A549 (cell line): ENCODE data around the gene SLC14A1. TPM values are rescaled to one million over a fixed set of nuclear protein-coding genes. Genes with fewer than 3 reads are reported as not detected.

Experiments
- ATAC-seq, 2 experiments: fragments of 200-7000 bp in 1 of 2; fragments of >200 bp in 1 of 2; cut with Nextera tagmentation in 1 of 2; cut with Tn5 transposase in 1 of 2; 3 replicates each; pipeline versions ENCODE4 v1.8.0 to v1.9.1; 2018 to 2020; ENCODE audit warnings: mild to moderate bottlenecking in 1 of 2, moderate library complexity in 1 of 2
- CTCF ChIA-PET: fragments of 300-600 bp; sonication (Branson Sonifier 250); formaldehyde crosslinking; extraction: SDS; loops from one replicate; lab custom pipeline; 2021; ENCODE audit warnings: antibody characterized with exemption, inconsistent platforms; lab: Yijun Ruan, JAX
- POLR2A ChIA-PET: fragments of 350-600 bp; formaldehyde crosslinking; extraction: SDS; loops from one replicate; lab custom pipeline; 2021; ENCODE audit warnings: antibody characterized with exemption, inconsistent platforms; lab: Yijun Ruan, JAX
- DNase-seq, 2 experiments: peaks; one replicate each; pipeline versions ENCODE4 v3.0.0 to v3.0.0-alpha.2; 2011 to 2016; ENCODE audit warnings: low read depth in 1 of 2, low spot score in 1 of 2
- FAIRE-seq: peaks from 2 replicates; lab custom pipeline; 2011; peaks lifted over from hg19 to GRCh38; lab: Jason Lieb, UNC
- H3K27ac ChIP-seq, 2 experiments: fragments of >200 bp; sonication (Bioruptor Twin); formaldehyde crosslinking; 3 replicates each; pipeline ENCODE4 v1.5.1; 2016 to 2017
- H3K4me1 ChIP-seq: fragments of >200 bp; sonication (Bioruptor Twin); formaldehyde crosslinking; 3 replicates; pipeline ENCODE4 v1.6.1; 2016
- H3K4me2 ChIP-seq: fragments of >200 bp; sonication (Bioruptor Twin); formaldehyde crosslinking; 3 replicates; pipeline ENCODE4 v1.6.1; 2016
- H3K4me3 ChIP-seq: fragments of >200 bp; sonication (Bioruptor Twin); formaldehyde crosslinking; 3 replicates; pipeline ENCODE4 v1.5.1; 2016
- H3K9me3 ChIP-seq: fragments of >200 bp; sonication (Bioruptor Twin); formaldehyde crosslinking; 3 replicates; pipeline ENCODE4 v1.6.1; 2016
- CEBPB ChIP-seq, 2 experiments: fragments of >200 bp in 1 of 2; sonication (Bioruptor Twin) in 1 of 2; formaldehyde crosslinking in 1 of 2; IDR thresholded peaks; 2 replicates each; pipeline ENCODE4 v1.6.1; 2012 to 2016
- CHD2 ChIP-seq: fragments of 150-350 bp; IDR thresholded peaks from 2 replicates; pipeline ENCODE4 v1.6.1; 2014; ENCODE audit warnings: low read length; ENCODE audit not compliant: partially characterized antibody
- CHD4 ChIP-seq: fragments of 200-600 bp; sonication (generic); IDR thresholded peaks from 2 replicates; pipeline ENCODE4 v1.6.1; 2016; ENCODE audit warnings: antibody characterized with exemption, mild to moderate bottlenecking, borderline replicate concordance
- EHF ChIP-seq: fragments of 250-450 bp; sonication (Bioruptor Pico); IDR thresholded peaks from 2 replicates; pipeline ENCODE4 v1.5.0; 2020; ENCODE audit warnings: mild to moderate bottlenecking
- EHMT2 ChIP-seq: fragments of 200-600 bp; sonication (generic); IDR thresholded peaks from 2 replicates; pipeline ENCODE4 v1.6.1; 2016; ENCODE audit warnings: antibody characterized with exemption, low read depth, mild to moderate bottlenecking, moderate library complexity
- EP300 ChIP-seq, 2 experiments: fragments of >200 bp; sonication (Bioruptor Twin); formaldehyde crosslinking; IDR thresholded peaks; 2 replicates in 1 of 2; 3 replicates in 1 of 2; pipeline ENCODE4 v1.6.1; 2016 to 2017
- ESRRA ChIP-seq: fragments of 150-350 bp; IDR thresholded peaks from 2 replicates; pipeline ENCODE4 v1.6.1; 2014; ENCODE audit warnings: mild to moderate bottlenecking, low read length, borderline replicate concordance
- FOSB ChIP-seq: fragments of 250-450 bp; sonication (Bioruptor Pico); IDR thresholded peaks from 2 replicates; pipeline ENCODE4 v1.5.0; 2020; ENCODE audit warnings: mild to moderate bottlenecking, moderate library complexity
- GATA3 ChIP-seq: IDR thresholded peaks from 2 replicates; pipeline ENCODE4 v1.6.1; 2012; ENCODE audit warnings: borderline replicate concordance
- MAZ ChIP-seq: fragments of 150-350 bp; IDR thresholded peaks from 2 replicates; pipeline ENCODE4 v1.6.1; 2014; ENCODE audit warnings: antibody characterized with exemption, low read depth, low read length, borderline replicate concordance
- MYC ChIP-seq: IDR thresholded peaks from 2 replicates; pipeline ENCODE4 v1.6.1; 2012; ENCODE audit warnings: mild to moderate bottlenecking, inconsistent platforms, low read length, improper control_type of control experiment, borderline replicate concordance
- NFE2L2 ChIP-seq: fragments of 150-350 bp; conservative IDR thresholded peaks from 2 replicates; pipeline ENCODE4 v1.6.1; 2014; ENCODE audit warnings: low read length
- NR3C1 ChIP-seq: fragments of >200 bp; sonication (Bioruptor Twin); formaldehyde crosslinking; IDR thresholded peaks from 3 replicates; pipeline ENCODE4 v1.6.1; 2017
- POLR2A ChIP-seq: IDR thresholded peaks from 2 replicates; pipeline ENCODE4 v1.6.1; 2012; ENCODE audit warnings: mild to moderate bottlenecking, low read length
- POLR2AphosphoS2 ChIP-seq: conservative IDR thresholded peaks from 2 replicates; pipeline ENCODE4 v1.6.1; 2012; ENCODE audit warnings: low read length, improper control_type of control experiment, inconsistent platforms
- RAD21 ChIP-seq, 2 experiments: fragments of >200 bp in 1 of 2; sonication (Bioruptor Twin) in 1 of 2; formaldehyde crosslinking in 1 of 2; IDR thresholded peaks in 1 of 2; conservative IDR thresholded peaks in 1 of 2; 2 replicates in 1 of 2; 3 replicates in 1 of 2; pipeline ENCODE4 v1.6.1; 2012 to 2018; ENCODE audit warnings: inconsistent platforms in 1 of 2
- RNF2 ChIP-seq: fragments of 200-600 bp; sonication (generic); IDR thresholded peaks from 2 replicates; pipeline ENCODE4 v1.6.1; 2016; ENCODE audit warnings: low read depth, mild to moderate bottlenecking, antibody characterized with exemption, moderate library complexity, borderline replicate concordance
- SMC3 ChIP-seq: fragments of >200 bp; sonication (Bioruptor Twin); formaldehyde crosslinking; IDR thresholded peaks from 3 replicates; pipeline ENCODE4 v1.6.1; 2018; ENCODE audit warnings: inconsistent platforms
- TFCP2L1 ChIP-seq: fragments of 250-450 bp; sonication (Bioruptor Pico); IDR thresholded peaks from 2 replicates; pipeline ENCODE4 v1.5.0; 2021; ENCODE audit warnings: mild to moderate bottlenecking
- ZFP36 ChIP-seq: fragments of 450-650 bp; IDR thresholded peaks from 2 replicates; pipeline ENCODE4 v1.6.1; 2014; ENCODE audit warnings: borderline replicate concordance; ENCODE audit not compliant: partially characterized antibody
- ZNF302 ChIP-seq: fragments of 250-450 bp; sonication (Bioruptor Pico); IDR thresholded peaks from 2 replicates; pipeline ENCODE4 v1.9.0; 2021; ENCODE audit warnings: inconsistent platforms, mild to moderate bottlenecking, moderate library complexity
- ZSCAN20 ChIP-seq: fragments of 250-450 bp; sonication (Bioruptor Pico); IDR thresholded peaks from 2 replicates; pipeline ENCODE4 v1.8.0; 2022; ENCODE audit warnings: mild to moderate bottlenecking, moderate library complexity
- WGBS: methylation state at CpG from one replicate; pipeline ENCODE4 v1.1.6; 2017; ENCODE audit errors: missing lambda C conversion rate; 5-methylcytosine and 5-hydroxymethylcytosine counted together
- polyA plus RNA-seq, 4 experiments: library from polyadenylated mRNA; depleted of rRNA in 3 of 4; stranded (reverse); fragments of >200 nt; fragmentation: RNase III in 1 of 4; extraction: RNeasy Plus Mini Kit Qiagen cat#74134 plus additional on column Dnase treatment in 1 of 4; gene quantifications; 2 replicates in 3 of 4; 3 replicates in 1 of 4; pipeline ENCODE4 v1.2.3, GENCODE V29; 2011 to 2017
- TF ChIP-seq, protein P1 (sequence below): IDR thresholded peaks from 2 replicates; pipeline ENCODE4 v1.6.1; 2012
- TF ChIP-seq, protein P2 (sequence below): fragments of 450-650 bp; IDR thresholded peaks from 2 replicates; pipeline ENCODE4 v1.6.1; 2014; ENCODE audit warnings: antibody characterized with exemption
- TF ChIP-seq, protein P3 (sequence below): fragments of >200 bp; sonication (Bioruptor Twin); formaldehyde crosslinking; IDR thresholded peaks from 3 replicates; pipeline ENCODE4 v1.6.1; 2016
- TF ChIP-seq, protein P4 (sequence below): IDR thresholded peaks from 2 replicates; pipeline ENCODE4 v1.6.1; 2012; ENCODE audit warnings: low read depth, borderline replicate concordance
- TF ChIP-seq, protein P5 (sequence below): fragments of 150-350 bp; IDR thresholded peaks from 2 replicates; pipeline ENCODE4 v1.6.1; 2014; ENCODE audit warnings: low read depth, mild to moderate bottlenecking, low read length

The SLC14A1 gene
- polyA plus RNA-seq, 2 of the 4 experiments (the other 2 are of a cell fraction) = 0.23 TPM; not detected in 1

DNA sequence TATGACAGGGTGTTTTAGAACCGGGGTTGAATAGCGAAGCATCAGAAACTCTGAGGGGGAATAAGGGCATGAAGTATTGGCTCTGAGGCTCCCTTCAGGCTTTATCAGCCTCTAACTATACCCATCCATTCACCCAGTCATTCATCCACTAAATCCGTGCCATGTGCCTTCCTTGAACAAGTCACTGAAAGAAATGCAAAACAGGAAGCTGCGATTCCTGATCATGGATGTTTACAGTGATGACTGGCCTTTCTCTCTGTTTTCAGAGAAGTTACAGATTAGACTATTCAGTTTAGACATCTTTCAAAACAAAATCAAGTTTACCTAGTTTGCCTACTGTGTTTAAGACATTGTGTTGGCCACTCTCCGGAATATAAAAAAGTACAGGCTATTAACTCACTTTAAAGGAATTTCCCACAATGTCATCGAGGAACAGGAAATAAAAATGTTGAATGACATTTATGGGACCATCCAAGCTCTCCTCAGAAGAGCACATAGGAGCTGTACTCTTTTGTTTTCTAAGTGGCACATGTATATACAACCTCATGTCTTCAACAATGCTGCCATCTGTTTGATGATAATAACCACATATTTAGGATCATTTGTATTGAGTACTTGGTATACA is 43.8 kb upstream of the SLC14A1 start:
- 35% methylated on average over 6 of the region's 6 CpGs for WGBS
- Histone ChIP-seq H3K4me2 (no peak overlapping the region), H3K9me3 (no peaks in the 10 kb centered on the region), H3K27ac (no peak overlapping the region)
- no peak for FAIRE-seq
- ATAC-seq = no peak
- TF ChIP-seq, protein P1, sequence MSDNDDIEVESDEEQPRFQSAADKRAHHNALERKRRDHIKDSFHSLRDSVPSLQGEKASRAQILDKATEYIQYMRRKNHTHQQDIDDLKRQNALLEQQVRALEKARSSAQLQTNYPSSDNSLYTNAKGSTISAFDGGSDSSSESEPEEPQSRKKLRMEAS = no peak
- TF ChIP-seq POLR2A = no peak
- TF ChIP-seq MYC = no peak
- TF ChIP-seq FOSB = no peak
- TF ChIP-seq ESRRA = no peak
- no peak for TF ChIP-seq EP300 (IDR thresholded peaks at IDR 0.05)
- TF ChIP-seq NR3C1 = no peak
- no peak for TF ChIP-seq SMC3
- no peak for TF ChIP-seq CHD2
- no peak for TF ChIP-seq EHF (CRISPR knock-in tag)
- TF ChIP-seq RNF2 = no peak
- TF ChIP-seq CEBPB (IDR thresholded peaks at IDR 0.05) = no peak
- TF ChIP-seq MAZ = no peak
- no peak for TF ChIP-seq NFE2L2
- TF ChIP-seq, all 56 proteins: peak for 0
- CTCF ChIA-PET = interaction anchor here (0.6 to 1.8 kb wide), 2 partner anchors 15 to 31 kb away, joined by 3 to 9 read pairs; no protein-coding TSS in a partner anchor
- no peak for DNase-seq
- Histone ChIP-seq H3K4me3 (no peak overlapping the region), H3K4me1 (no peaks in the 10 kb centered on the region)
- POLR2A ChIA-PET = no interaction called here

DNA sequence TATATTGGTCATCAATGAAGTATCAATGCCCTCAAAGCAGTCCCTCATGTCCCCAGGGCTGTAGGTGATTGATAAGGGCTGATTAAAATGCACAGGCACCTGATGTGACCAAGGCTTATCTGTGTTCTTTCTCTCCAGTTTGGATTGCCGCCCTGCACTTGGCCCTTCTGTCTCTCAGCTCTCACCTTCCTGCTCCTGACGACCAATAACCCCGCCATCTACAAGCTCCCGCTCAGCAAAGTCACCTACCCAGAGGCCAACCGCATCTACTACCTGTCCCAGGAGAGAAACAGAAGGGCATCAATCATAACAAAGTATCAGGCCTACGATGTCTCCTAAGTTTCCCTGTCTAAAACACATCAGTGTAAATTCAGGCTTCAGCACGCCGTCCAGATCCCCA is 41.8 kb upstream of the SLC14A1 start:
- FAIRE-seq (no peak), DNase-seq (no peak), ATAC-seq (no peak)
- ChIA-PET CTCF (interaction anchor here (1.3 to 1.8 kb wide), 5 partner anchors 10 to 228 kb away, joined by 3 to 4 read pairs (median 3); no protein-coding TSS in a partner anchor), POLR2A (no interaction called here)
- H3K27ac ChIP-seq = no peak overlapping the region
- TF ChIP-seq, protein P2, sequence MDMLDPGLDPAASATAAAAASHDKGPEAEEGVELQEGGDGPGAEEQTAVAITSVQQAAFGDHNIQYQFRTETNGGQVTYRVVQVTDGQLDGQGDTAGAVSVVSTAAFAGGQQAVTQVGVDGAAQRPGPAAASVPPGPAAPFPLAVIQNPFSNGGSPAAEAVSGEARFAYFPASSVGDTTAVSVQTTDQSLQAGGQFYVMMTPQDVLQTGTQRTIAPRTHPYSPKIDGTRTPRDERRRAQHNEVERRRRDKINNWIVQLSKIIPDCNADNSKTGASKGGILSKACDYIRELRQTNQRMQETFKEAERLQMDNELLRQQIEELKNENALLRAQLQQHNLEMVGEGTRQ = no peak
- TF ChIP-seq ZFP36 (no peak), NR3C1 (no peak), TFCP2L1 (no peak), ZNF302 (no peak), GATA3 (no peak), EHMT2 (no peak), CHD4 (no peak), POLR2AphosphoS2 (no peak), CEBPB (IDR thresholded peaks at IDR 0.05) (no peak), ESRRA (no peak), RAD21 (conservative IDR thresholded peaks at IDR 0.05 in 1 of 2, IDR thresholded peaks at IDR 0.05 in 1 of 2) (no peak), ZSCAN20 (CRISPR knock-in tag) (no peak)
- TF ChIP-seq, protein P3, sequence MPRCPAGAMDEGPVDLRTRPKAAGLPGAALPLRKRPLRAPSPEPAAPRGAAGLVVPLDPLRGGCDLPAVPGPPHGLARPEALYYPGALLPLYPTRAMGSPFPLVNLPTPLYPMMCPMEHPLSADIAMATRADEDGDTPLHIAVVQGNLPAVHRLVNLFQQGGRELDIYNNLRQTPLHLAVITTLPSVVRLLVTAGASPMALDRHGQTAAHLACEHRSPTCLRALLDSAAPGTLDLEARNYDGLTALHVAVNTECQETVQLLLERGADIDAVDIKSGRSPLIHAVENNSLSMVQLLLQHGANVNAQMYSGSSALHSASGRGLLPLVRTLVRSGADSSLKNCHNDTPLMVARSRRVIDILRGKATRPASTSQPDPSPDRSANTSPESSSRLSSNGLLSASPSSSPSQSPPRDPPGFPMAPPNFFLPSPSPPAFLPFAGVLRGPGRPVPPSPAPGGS = no peak
- TF ChIP-seq, protein P4, sequence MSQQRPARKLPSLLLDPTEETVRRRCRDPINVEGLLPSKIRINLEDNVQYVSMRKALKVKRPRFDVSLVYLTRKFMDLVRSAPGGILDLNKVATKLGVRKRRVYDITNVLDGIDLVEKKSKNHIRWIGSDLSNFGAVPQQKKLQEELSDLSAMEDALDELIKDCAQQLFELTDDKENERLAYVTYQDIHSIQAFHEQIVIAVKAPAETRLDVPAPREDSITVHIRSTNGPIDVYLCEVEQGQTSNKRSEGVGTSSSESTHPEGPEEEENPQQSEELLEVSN = no peak
- TF ChIP-seq, protein P5, sequence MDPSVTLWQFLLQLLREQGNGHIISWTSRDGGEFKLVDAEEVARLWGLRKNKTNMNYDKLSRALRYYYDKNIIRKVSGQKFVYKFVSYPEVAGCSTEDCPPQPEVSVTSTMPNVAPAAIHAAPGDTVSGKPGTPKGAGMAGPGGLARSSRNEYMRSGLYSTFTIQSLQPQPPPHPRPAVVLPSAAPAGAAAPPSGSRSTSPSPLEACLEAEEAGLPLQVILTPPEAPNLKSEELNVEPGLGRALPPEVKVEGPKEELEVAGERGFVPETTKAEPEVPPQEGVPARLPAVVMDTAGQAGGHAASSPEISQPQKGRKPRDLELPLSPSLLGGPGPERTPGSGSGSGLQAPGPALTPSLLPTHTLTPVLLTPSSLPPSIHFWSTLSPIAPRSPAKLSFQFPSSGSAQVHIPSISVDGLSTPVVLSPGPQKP = no peak
- H3K9me3 ChIP-seq = no peaks in the 10 kb centered on the region
- no peak overlapping the region for H3K4me3 ChIP-seq
- WGBS = 35% methylated on average over 8 of the region's 8 CpGs
- H3K4me1 ChIP-seq = no peaks in the 10 kb centered on the region
- H3K4me2 ChIP-seq = no peak overlapping the region
